Measurements from ENCODE around the gene KCNH2.
"Not testable (repeated sequence)": the region's sequence is repeated elsewhere in the genome, so short reads cannot be mapped to it uniquely, and the experiment has no call there.

KCNH2 gene

DNA sequence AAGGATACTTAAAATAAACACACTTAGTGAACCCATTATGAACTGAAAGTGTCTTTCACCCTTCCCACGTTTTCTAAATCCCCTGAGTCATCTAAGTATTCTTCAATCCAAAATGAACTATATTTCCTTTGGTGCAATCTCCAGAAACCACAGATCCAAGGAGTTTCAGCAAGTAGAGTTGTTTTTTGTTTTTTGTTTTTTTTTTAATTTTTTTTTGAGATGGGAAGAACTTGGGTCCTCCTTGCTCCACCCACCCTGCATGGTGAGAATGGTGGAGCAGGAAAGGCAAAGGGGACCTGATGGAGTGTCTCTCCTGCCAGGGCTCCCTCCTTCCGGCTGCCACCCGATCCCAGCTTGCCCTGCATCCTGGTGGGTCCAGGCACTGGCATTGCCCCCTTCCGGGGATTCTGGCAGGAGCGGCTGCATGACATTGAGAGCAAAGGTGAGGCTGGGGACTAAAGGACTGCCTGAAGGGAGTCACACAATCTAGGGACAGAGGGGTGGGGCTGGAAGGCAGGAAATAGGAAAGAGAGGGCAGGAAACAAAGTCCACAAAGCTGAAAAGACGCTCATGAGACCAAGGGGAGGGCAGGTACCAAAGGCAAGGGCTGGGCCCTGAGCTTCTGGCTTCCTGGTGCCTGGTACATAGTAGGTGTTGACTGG is 34.0 kb upstream of the KCNH2 start:
- no peak for DNase-seq (ENCODE audit: insufficient read length, low spot score)
- FAIRE-seq: no peak

GRCh38 chr7:151011616-151012015 is 33.5 kb upstream of the KCNH2 start:
- not testable (repeated sequence) for FAIRE-seq; DNase-seq (ENCODE audit: insufficient read length, low spot score)

DNA sequence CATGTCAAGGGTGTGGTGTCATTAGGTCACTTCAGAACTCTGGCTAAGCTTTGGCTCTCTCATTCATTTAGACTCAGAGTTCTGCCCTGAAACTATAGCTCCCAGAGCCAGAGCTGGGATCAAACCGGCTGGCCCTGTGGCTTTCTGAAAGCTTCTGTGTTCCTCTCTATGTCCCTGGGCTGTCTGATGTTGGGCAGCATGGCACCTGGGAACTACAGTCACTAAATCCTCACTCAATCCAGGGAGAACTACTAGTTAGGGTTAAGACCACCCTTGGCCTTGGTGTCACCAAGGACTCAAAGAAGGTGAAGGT is 32.9 kb upstream of the KCNH2 start:
- FAIRE-seq: no peak
- DNase-seq (ENCODE audit: insufficient read length, low spot score): no peak

GRCh38 chr7:151010307-151011096 is 32.4 kb upstream of the KCNH2 start:
- DNase-seq (ENCODE audit: insufficient read length, low spot score) (no peak), FAIRE-seq (no peak)

GRCh38 chr7:151010037-151010306 is 31.9 kb upstream of the KCNH2 start:
- FAIRE-seq: no peak
- no peak for DNase-seq (ENCODE audit: insufficient read length, low spot score)

GRCh38 chr7:151009327-151010036 is 31.4 kb upstream of the KCNH2 start:
- DNase-seq (ENCODE audit: insufficient read length, low spot score): no peak
- FAIRE-seq: no peak

DNA sequence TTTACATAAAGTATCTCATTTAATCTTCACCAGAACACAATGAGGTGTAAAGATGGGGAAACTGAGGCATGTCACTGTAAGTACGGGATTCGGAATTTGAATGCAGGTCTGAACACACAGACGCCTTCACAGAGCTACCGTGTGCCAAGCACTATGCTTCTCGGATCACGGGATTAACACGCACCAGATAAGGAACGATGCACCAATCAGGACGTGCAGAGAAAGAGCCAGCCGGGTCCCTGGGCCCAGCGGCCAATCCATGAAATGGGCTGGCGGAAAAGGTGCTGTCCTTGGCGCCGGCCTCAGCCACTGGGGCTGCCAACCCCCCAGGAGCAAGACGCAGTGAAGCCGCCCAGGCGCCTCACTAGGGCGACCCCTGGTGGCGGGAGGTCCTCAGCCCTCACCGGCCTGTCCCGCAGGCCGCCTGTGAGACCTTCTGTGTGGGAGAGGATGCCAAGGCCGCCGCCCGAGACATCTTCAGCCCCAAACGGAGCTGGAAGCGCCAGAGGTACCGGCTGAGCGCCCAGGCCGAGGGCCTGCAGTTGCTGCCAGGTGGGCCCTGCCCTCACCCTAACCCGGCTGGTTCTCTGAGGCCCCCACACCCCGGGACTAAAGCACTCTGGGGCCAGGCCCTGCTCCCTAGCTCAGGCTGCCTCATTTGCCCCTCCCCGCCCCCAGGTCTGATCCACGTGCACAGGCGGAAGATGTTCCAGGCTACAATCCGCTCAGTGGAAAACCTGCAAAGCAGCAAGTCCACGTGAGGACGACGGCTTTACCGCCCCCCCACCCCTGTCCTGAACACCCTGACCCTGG is 30.6 kb upstream of the KCNH2 start:
- FAIRE-seq (peak; percentile 21), DNase-seq (ENCODE audit: insufficient read length, low spot score) (peak; percentile 97)

- FAIRE-seq (no peak), DNase-seq (ENCODE audit: insufficient read length, low spot score) (no peak)
Observed at GRCh38 chr7:151008143-151008510, 30.0 kb upstream of the KCNH2 start.

DNA sequence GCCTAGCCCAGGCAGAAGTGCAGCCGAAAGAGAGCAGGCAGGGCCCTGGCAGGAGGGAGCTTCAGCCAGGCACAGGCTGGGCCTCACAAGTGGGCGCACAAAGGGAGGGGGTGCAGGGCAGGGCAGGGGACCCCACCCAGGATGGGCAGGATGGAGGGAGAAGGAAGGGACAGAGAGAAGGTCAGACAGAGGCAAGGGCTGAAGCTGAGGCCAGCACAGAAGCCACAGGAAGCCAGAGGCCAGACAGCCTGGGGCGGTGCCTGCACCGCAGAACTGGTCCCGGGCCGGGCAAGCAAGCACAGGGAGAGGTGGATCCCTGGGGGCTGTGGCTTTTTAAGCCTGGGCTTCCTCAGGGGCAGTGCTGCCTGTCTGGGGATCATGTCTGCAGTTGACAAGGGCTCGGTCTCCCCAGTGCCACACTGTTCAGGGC is 29.4 kb upstream of the KCNH2 start:
- no peak for DNase-seq (ENCODE audit: insufficient read length, low spot score)
- no peak for FAIRE-seq

- DNase-seq (ENCODE audit: insufficient read length, low spot score) (no peak), FAIRE-seq (no peak)
Observed at GRCh38 chr7:151006590-151007300, 28.6 kb upstream of the KCNH2 start.

DNA sequence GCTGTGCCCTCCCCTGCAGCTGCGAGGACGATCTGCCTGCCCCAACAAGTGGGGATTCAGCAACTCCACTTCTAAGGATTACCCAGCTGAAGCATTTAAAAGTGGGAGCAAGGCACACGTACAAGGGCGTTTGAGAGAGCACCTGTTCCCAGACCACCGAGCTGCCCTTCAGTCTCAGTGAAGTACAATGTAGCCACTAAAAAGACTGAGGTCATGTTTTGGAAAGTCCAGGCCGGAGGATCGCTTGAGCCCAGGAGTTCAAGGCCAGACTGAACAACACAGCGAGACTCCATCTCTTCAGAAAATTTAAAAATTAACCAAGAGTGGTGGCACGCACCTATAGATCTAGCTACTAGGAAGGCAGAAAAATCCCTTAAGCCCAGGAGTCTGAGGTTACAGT is 27.4 kb upstream of the KCNH2 start:
- DNase-seq (ENCODE audit: insufficient read length, low spot score) (no peak), FAIRE-seq (no peak)

GRCh38 chr7:151003572-151003971 is 25.5 kb upstream of the KCNH2 start:
- no peak for FAIRE-seq
- no peak for DNase-seq (ENCODE audit: insufficient read length, low spot score)

GRCh38 chr7:151001546-151001945 is 23.4 kb upstream of the KCNH2 start:
- no peak for FAIRE-seq
- DNase-seq (ENCODE audit: insufficient read length, low spot score): no peak

DNA sequence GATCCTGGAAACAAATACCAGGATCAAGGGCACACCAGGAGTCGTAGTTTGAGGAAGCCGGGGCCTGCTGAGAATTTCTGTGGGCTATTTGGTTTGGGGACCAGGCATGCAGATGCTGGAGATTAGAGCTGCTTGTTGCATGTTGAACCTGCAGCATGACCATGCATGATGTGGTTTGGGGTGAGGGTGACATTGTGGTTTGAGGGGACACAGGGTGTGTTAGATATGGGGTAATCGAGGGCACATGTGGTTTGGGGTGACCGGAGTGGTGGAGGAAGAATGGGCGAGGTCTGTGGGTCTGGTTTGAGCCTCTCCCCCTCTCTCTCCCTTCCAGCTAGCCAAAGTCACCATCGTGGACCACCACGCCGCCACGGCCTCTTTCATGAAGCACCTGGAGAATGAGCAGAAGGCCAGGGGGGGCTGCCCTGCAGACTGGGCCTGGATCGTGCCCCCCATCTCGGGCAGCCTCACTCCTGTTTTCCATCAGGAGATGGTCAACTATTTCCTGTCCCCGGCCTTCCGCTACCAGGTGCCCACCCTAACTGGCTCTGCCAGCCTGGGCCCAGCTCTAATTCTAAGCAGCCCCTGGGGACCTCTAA is 22.9 kb upstream of the KCNH2 start:
- FAIRE-seq (no peak), DNase-seq (ENCODE audit: insufficient read length, low spot score) (no peak)

DNA sequence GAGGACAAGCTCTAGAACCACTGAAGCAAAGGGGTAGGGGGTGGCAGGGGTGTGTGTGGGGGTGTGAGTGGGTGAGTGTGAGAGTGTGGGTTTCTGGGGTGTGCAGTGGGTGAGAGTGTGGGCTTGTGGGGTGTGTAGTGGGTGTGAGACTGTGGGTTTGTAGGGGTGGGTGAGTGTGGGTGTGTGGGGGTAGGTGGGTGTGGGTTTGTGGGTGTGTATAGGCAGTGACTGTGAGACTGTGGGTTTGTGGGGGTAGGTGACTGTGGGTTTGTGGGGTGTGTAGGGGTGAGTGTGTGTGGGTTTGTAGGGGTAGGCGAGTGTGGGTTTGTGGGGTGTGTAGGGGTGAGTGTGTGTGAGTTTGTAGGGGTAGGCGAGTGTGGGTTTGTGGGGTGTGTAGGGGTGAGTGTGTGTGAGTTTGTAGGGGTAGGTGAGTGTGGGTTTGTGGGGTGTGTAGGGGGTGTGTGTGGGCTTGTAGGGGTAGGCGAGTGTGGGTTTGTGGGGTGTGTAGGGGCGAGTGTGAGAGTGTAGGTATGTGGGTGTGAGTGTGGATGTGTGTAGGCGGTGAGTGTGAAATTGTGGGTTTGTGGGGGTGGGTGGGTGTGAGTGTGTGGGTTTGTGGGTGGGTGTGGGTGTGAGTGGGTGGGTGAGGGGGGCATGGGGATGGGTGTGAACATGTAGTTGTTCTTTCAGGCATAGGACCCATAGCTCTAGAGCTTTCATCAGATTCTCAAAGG is 21.5 kb upstream of the KCNH2 start:
- no peak for DNase-seq (ENCODE audit: insufficient read length, low spot score)
- no peak for FAIRE-seq

DNA sequence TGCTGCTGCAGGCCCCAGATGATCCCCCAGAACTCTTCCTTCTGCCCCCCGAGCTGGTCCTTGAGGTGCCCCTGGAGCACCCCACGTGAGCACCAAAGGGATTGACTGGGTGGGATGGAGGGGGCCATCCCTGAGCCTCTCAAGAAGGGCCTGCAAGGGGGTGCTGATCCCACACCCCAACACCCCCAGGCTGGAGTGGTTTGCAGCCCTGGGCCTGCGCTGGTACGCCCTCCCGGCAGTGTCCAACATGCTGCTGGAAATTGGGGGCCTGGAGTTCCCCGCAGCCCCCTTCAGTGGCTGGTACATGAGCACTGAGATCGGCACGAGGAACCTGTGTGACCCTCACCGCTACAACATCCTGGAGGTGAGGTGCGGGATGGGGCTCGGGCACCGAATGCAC is 20.9 kb upstream of the KCNH2 start:
- FAIRE-seq (no peak), DNase-seq (ENCODE audit: insufficient read length, low spot score) (no peak)

DNA sequence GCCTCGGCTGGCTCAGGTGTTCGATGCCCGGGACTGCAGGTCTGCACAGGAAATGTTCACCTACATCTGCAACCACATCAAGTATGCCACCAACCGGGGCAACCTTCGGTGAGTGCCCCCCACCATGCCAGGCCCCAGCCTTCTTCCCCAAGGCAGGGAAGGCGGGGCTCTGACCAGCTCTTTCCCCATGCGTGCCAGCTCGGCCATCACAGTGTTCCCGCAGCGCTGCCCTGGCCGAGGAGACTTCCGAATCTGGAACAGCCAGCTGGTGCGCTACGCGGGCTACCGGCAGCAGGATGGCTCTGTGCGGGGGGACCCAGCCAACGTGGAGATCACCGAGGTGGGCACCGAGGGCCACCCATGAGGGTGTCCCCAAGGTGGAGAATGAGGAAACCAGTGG is 20.2 kb upstream of the KCNH2 start:
- no peak for DNase-seq (ENCODE audit: insufficient read length, low spot score)
- FAIRE-seq: no peak

GRCh38 chr7:150997817-150998216 is 19.7 kb upstream of the KCNH2 start:
- FAIRE-seq: no peak
- DNase-seq (ENCODE audit: insufficient read length, low spot score): no peak

DNA sequence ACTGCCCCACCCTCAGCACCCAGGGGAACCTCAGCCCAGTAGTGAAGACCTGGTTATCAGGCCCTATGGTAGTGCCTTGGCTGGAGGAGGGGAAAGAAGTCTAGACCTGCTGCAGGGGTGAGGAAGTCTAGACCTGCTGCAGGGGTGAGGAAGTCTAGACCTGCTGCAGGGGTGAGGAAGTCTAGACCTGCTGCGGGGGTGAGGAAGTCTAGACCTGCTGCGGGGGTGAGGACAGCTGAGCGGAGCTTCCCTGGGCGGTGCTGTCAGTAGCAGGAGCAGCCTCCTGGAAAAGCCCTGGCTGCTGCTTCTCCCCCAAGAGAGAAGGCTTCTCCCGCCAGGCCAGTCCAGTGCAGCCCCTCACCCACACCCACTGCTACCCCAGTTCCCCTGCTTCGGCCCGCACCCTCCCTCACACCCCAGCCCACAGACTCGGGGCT is 19.0 kb upstream of the KCNH2 start:
- FAIRE-seq: no peak

More for the DNA sequence above, 19.0 kb upstream of the KCNH2 start:
- no peak for DNase-seq (ENCODE audit: insufficient read length, low spot score)

Measured in GM19239 (cell line).